ENCODE data around the gene PGA3.
"Not testable (repeated sequence)": the region's sequence is repeated elsewhere in the genome, so short reads cannot be mapped to it uniquely, and the experiment has no call there.

The PGA3 gene

GRCh38 chr11:61207636-61208310 lies 4.5 kb downstream of the PGA3 start:
- DNase-seq (ENCODE audit: low read depth in 2 of 2): not testable (repeated sequence)

- not testable (repeated sequence) for DNase-seq (ENCODE audit: low read depth in 2 of 2)
Measured at GRCh38 chr11:61210629-61211028, 7.3 kb downstream of the PGA3 start.

- DNase-seq (ENCODE audit: low read depth in 2 of 2): not testable (repeated sequence)
Measured at GRCh38 chr11:61211327-61211952, 8.1 kb downstream of the PGA3 start.

- not testable (repeated sequence) for DNase-seq (ENCODE audit: low read depth in 2 of 2)
Measured at GRCh38 chr11:61212202-61212601, 8.9 kb downstream of the PGA3 start.

- not testable (repeated sequence) for DNase-seq (ENCODE audit: low read depth in 2 of 2)
Measured at GRCh38 chr11:61213711-61214324, 10.5 kb downstream of the PGA3 start.

GRCh38 chr11:61218306-61218705 lies 15.0 kb downstream of the PGA3 start:
- not testable (repeated sequence) for DNase-seq (ENCODE audit: low read depth in 2 of 2)

GRCh38 chr11:61219016-61219415 lies 15.7 kb downstream of the PGA3 start:
- DNase-seq (ENCODE audit: low read depth in 2 of 2): not testable (repeated sequence)

- not testable (repeated sequence) for DNase-seq (ENCODE audit: low read depth in 2 of 2)
Measured at GRCh38 chr11:61222047-61222446, 18.7 kb downstream of the PGA3 start, which contains the start of gene PGA4. TSS of gene PGA4 (plus strand) at chr11:61222347. CDS start at chr11:61222401, 54 bp downstream.

- not testable (repeated sequence) for DNase-seq (ENCODE audit: low read depth in 2 of 2)
Measured at GRCh38 chr11:61222692-61223091, 19.4 kb downstream of the PGA3 start.

- DNase-seq (ENCODE audit: low read depth in 2 of 2): not testable (repeated sequence)
Measured at GRCh38 chr11:61226457-61227137, 23.3 kb downstream of the PGA3 start.

GRCh38 chr11:61229458-61229857 lies 26.1 kb downstream of the PGA3 start:
- DNase-seq (ENCODE audit: low read depth in 2 of 2): not testable (repeated sequence)

GRCh38 chr11:61231033-61231432 lies 27.7 kb downstream of the PGA3 start:
- DNase-seq (ENCODE audit: low read depth in 2 of 2): not testable (repeated sequence)

GRCh38 chr11:61231585-61231984 lies 28.3 kb downstream of the PGA3 start:
- DNase-seq (ENCODE audit: low read depth in 2 of 2): not testable (repeated sequence)

GRCh38 chr11:61232548-61233145 lies 29.3 kb downstream of the PGA3 start:
- not testable (repeated sequence) for DNase-seq (ENCODE audit: low read depth in 2 of 2)

- not testable (repeated sequence) for DNase-seq (ENCODE audit: low read depth in 2 of 2)
Measured at GRCh38 chr11:61237130-61237529, 33.8 kb downstream of the PGA3 start.

GRCh38 chr11:61240288-61240687 lies 37.0 kb downstream of the PGA3 start:
- DNase-seq (ENCODE audit: low read depth in 2 of 2): not testable (repeated sequence)

GRCh38 chr11:61240875-61241274 lies 37.6 kb downstream of the PGA3 start, which contains the start of gene PGA5:
TSS of gene PGA5 (plus strand) at chr11:61241175. CDS start at chr11:61241227, 52 bp downstream.
- not testable (repeated sequence) for DNase-seq (ENCODE audit: low read depth in 2 of 2)

- DNase-seq (ENCODE audit: low read depth in 2 of 2): not testable (repeated sequence)
Measured at GRCh38 chr11:61241526-61241925, 38.2 kb downstream of the PGA3 start.

- DNase-seq (ENCODE audit: low read depth in 2 of 2): not testable (repeated sequence)
Measured at GRCh38 chr11:61245284-61245964, 42.1 kb downstream of the PGA3 start.

GRCh38 chr11:61248071-61248470 lies 44.8 kb downstream of the PGA3 start:
- not testable (repeated sequence) for DNase-seq (ENCODE audit: low read depth in 2 of 2)

GRCh38 chr11:61249201-61249600 lies 45.9 kb downstream of the PGA3 start:
- DNase-seq (ENCODE audit: low read depth in 2 of 2): not testable (repeated sequence)

Data from stimulated activated CD8-positive, alpha-beta memory T cell treated with anti-CD3 and anti-CD28 coated beads, Interleukin-15, amount 100 ng/mL, for 48 hours (primary cell).